CD14-positive monocyte (primary cell): ENCODE results near the gene HOGA1. TPM values are rescaled to one million over a fixed set of nuclear protein-coding genes. Genes with fewer than 3 reads are reported as not detected.

Source experiments
- DNase-seq, 3 donors: peaks; one replicate each; pipeline ENCODE4 v3.0.0-alpha.2; 2011 to 2022
- H2AFZ ChIP-seq: 2 replicates; pipeline ENCODE4 v1.6.0; 2012; ENCODE audit warnings: mild to moderate bottlenecking, low read depth, low read length, inconsistent platforms; ENCODE audit not compliant: insufficient read depth, poor library complexity, severe bottlenecking
- H3K27ac ChIP-seq, 2 donors: 1 replicate in 1 of 2; 2 replicates in 1 of 2; pipeline ENCODE4 v1.5.1; 2012 to 2013; ENCODE audit warnings: low read length in 2 of 2, control low read depth in 1 of 2, inconsistent platforms in 1 of 2, low read depth in 1 of 2, mild to moderate bottlenecking in 1 of 2
- H3K27me3 ChIP-seq, 2 donors: one replicate each; pipeline versions ENCODE4 v1.6.0 to v1.6.1; 2011 to 2013; ENCODE audit warnings: low read length in 2 of 2; ENCODE audit not compliant: control insufficient read depth in 2 of 2, insufficient read depth in 2 of 2
- H3K36me3 ChIP-seq, 2 donors: replicated peaks in 1 of 2; 1 replicate in 1 of 2; 2 replicates in 1 of 2; pipeline versions ENCODE4 v1.5.1 to v1.6.1; 2012 to 2013; ENCODE audit warnings: low read length in 2 of 2, control low read depth in 1 of 2, inconsistent platforms in 1 of 2, mild to moderate bottlenecking in 1 of 2; ENCODE audit not compliant: insufficient read depth in 2 of 2, control insufficient read depth in 1 of 2
- H3K4me1 ChIP-seq, 2 donors: 1 replicate in 1 of 2; 2 replicates in 1 of 2; pipeline versions ENCODE4 v1.5.1 to v1.6.1; 2012 to 2013; ENCODE audit warnings: low read length in 2 of 2, control low read depth in 1 of 2, inconsistent platforms in 1 of 2, mild to moderate bottlenecking in 1 of 2, moderate library complexity in 1 of 2; ENCODE audit not compliant: insufficient read depth in 2 of 2, control insufficient read depth in 1 of 2
- H3K4me2 ChIP-seq: replicated peaks from 2 replicates; pipeline ENCODE3; 2012; ENCODE audit warnings: low read length, moderate library complexity, mild to moderate bottlenecking; ENCODE audit not compliant: poor library complexity, severe bottlenecking; ENCODE audit errors: extremely low read depth
- H3K4me3 ChIP-seq, 3 experiments: fragments of 200-600 bp in 1 of 3; sonication (generic) in 1 of 3; replicated peaks in 1 of 3; 1 replicate in 2 of 3; 2 replicates in 1 of 3; pipeline ENCODE4 v1.5.1; 2011 to 2013; ENCODE audit warnings: low read length in 3 of 3, mild to moderate bottlenecking in 3 of 3, control low read depth in 2 of 3, low read depth in 2 of 3, inconsistent platforms in 1 of 3, moderate library complexity in 1 of 3
- H3K79me2 ChIP-seq: 2 replicates; pipeline ENCODE4 v1.6.0; 2012; ENCODE audit warnings: mild to moderate bottlenecking, control low read depth, inconsistent platforms, low read length, moderate library complexity; ENCODE audit not compliant: insufficient read depth
- H3K9ac ChIP-seq: 2 replicates; pipeline ENCODE4 v1.6.0; 2017; ENCODE audit warnings: low read length, mild to moderate bottlenecking; ENCODE audit not compliant: insufficient read depth, poor library complexity, severe bottlenecking
- H3K9me3 ChIP-seq, 2 donors: replicated peaks in 1 of 2; 1 replicate in 1 of 2; 2 replicates in 1 of 2; pipeline versions ENCODE4 v1.5.1 to v1.6.1; 2012 to 2013; ENCODE audit warnings: low read length in 2 of 2, control low read depth in 1 of 2; ENCODE audit not compliant: control insufficient read depth in 1 of 2, insufficient read depth in 1 of 2
- H4K20me1 ChIP-seq: 2 replicates; pipeline ENCODE4 v1.6.0; 2012; ENCODE audit warnings: mild to moderate bottlenecking, low read length, control low read depth, moderate library complexity; ENCODE audit not compliant: insufficient read depth
- H3K27ac Mint-ChIP-seq, 7 donors: one replicate each; pipeline ENCODE4 v1.8.0; 2020; ENCODE audit warnings: mild to moderate bottlenecking in 7 of 7, mixed read lengths in 7 of 7, moderate library complexity in 6 of 7, inconsistent platforms in 2 of 7
- H3K27me3 Mint-ChIP-seq, 3 donors: one replicate each; pipeline ENCODE4 v1.8.0; 2021 to 2022; ENCODE audit warnings: low read depth in 3 of 3, mild to moderate bottlenecking in 3 of 3, mixed read lengths in 3 of 3, moderate library complexity in 3 of 3, inconsistent platforms in 1 of 3
- H3K36me3 Mint-ChIP-seq, 2 donors: one replicate each; pipeline ENCODE4 v1.8.0; 2020; ENCODE audit warnings: mixed read lengths in 2 of 2, inconsistent platforms in 1 of 2, mild to moderate bottlenecking in 1 of 2
- H3K4me1 Mint-ChIP-seq: one replicate; pipeline ENCODE4 v1.8.0; 2020; ENCODE audit warnings: mild to moderate bottlenecking, mixed read lengths
- H3K4me3 Mint-ChIP-seq, 2 donors: one replicate each; pipeline ENCODE4 v1.8.0; 2020; ENCODE audit warnings: mild to moderate bottlenecking in 2 of 2, mixed read lengths in 2 of 2, moderate library complexity in 1 of 2
- H3K9me3 Mint-ChIP-seq, 7 donors: one replicate each; pipeline ENCODE4 v1.8.0; 2020 to 2022; ENCODE audit warnings: mixed read lengths in 7 of 7, mild to moderate bottlenecking in 6 of 7, moderate library complexity in 6 of 7, inconsistent platforms in 2 of 7
- CTCF ChIP-seq: fragments of 200-600 bp; IDR thresholded peaks from one replicate; pipeline ENCODE4 v1.8.0; 2022; ENCODE audit warnings: antibody characterized with exemption, mild to moderate bottlenecking
- WGBS: methylation state at CpG from one replicate; pipeline ENCODE4 v1.1.5; 2013; ENCODE audit warnings: missing lambda C conversion rate; ENCODE audit not compliant: insufficient coverage; 5-methylcytosine and 5-hydroxymethylcytosine counted together
- intact Hi-C, 2 donors: fragments of 100-400 bp; cut with micrococcal nuclease; formaldehyde crosslinking; loops; one replicate each; pipeline versions ENCODE4 v1.15.0 to v1.15.1; 2023
- polyA plus RNA-seq, 3 donors: library from polyadenylated mRNA; depleted of rRNA in 1 of 3; unstranded in 2 of 3; stranded (reverse) in 1 of 3; fragments of 300-500 nt in 2 of 3; fragments of >200 nt in 1 of 3; fragmentation: Illumina TruSeq in 2 of 3; gene quantifications; 1 replicate in 2 of 3; 2 replicates in 1 of 3; pipeline ENCODE4 v1.2.3, GENCODE V29; 2012 to 2021

HOGA1 gene
- polyA plus RNA-seq, 3 donors: not detected

- Histone ChIP-seq H3K9me3 (no peaks in the 10 kb centered on the region), H3K4me2 (no peak overlapping the region), H3K27me3 (no peaks in the 10 kb centered on the region), H3K4me3 (no peak overlapping the region), H3K9ac (no peak overlapping the region), H3K79me2 (no peaks in the 10 kb centered on the region), H4K20me1 (peaks cover 9% of the 10 kb centered on the region), H3K36me3 (peaks cover 26 to 56% of the 10 kb centered on the region in 2 donors), H3K27ac (peak overlapping the region; percentile 21 to 25), H3K4me1 (peaks cover 42% of the 10 kb centered on the region in 2 donors), H2AFZ (no peak overlapping the region)
- Mint-ChIP-seq H3K4me3 (no peak overlapping the region), H3K27me3 (peaks cover 0 to 1% (median 0%) of the 10 kb centered on the region in 3 donors), H3K27ac (peak overlapping the region in 4 of 7 donors; percentile 33 to 84 (median 56)), H3K9me3 (no peaks in the 10 kb centered on the region), H3K36me3 (peaks cover 53 to 54% of the 10 kb centered on the region in 2 donors), H3K4me1 (peaks cover 49% of the 10 kb centered on the region)
- no peak for TF ChIP-seq CTCF
- WGBS: 81% methylated on average over 3 of the region's 3 CpGs
- DNase-seq: no peak
- intact Hi-C loops: no loop called here
Observed at GRCh38 chr10:97650726-97651125, 66.5 kb downstream of the HOGA1 start.

- no peaks in the 10 kb centered on the region for H3K9me3 Mint-ChIP-seq
- H3K27ac ChIP-seq: no peak overlapping the region
- H3K9ac ChIP-seq: no peak overlapping the region
- H3K4me3 Mint-ChIP-seq: no peak overlapping the region
- H3K27ac Mint-ChIP-seq: peak overlapping the region in 1 of 7 donors; percentile 54
- DNase-seq: no peak
- intact Hi-C loops: no loop called here
- 100% methylated on average over 1 of the region's 3 CpGs for WGBS
- H3K4me1 Mint-ChIP-seq: peaks cover 51% of the 10 kb centered on the region
- no peaks in the 10 kb centered on the region for H3K9me3 ChIP-seq
- H3K36me3 Mint-ChIP-seq: peaks cover 57 to 58% of the 10 kb centered on the region in 2 donors
- no peak overlapping the region for H3K4me2 ChIP-seq
- TF ChIP-seq CTCF: no peak
- no peak overlapping the region for H3K4me3 ChIP-seq
- H3K4me1 ChIP-seq: peaks cover 42 to 45% of the 10 kb centered on the region in 2 donors
- no peak overlapping the region for H2AFZ ChIP-seq
- H3K36me3 ChIP-seq: peaks cover 27 to 60% of the 10 kb centered on the region in 2 donors
- H3K79me2 ChIP-seq: no peaks in the 10 kb centered on the region
- H3K27me3 Mint-ChIP-seq: peaks cover 0 to 1% (median 0%) of the 10 kb centered on the region in 3 donors
- H3K27me3 ChIP-seq: no peaks in the 10 kb centered on the region
- H4K20me1 ChIP-seq: peaks cover 9% of the 10 kb centered on the region
Observed at GRCh38 chr10:97651773-97652172, 67.6 kb downstream of the HOGA1 start.
